Prostate gland (tissue), 2 donors: ENCODE results near the gene NXPH2. TPM values are rescaled to one million over a fixed set of nuclear protein-coding genes. Genes with fewer than 3 reads are reported as not detected.

Source experiments
- DNase-seq: peaks from one replicate; pipeline ENCODE4 v3.0.0-alpha.2; 2019; ENCODE audit warnings: low spot score
- H3K27ac ChIP-seq, 2 donors: fragments of 200-600 bp; sonication (generic); 2 replicates each; pipeline ENCODE4 v1.5.1; 2017 to 2019
- H3K27me3 ChIP-seq: fragments of 200-600 bp; sonication (generic); replicated peaks from 2 replicates; pipeline ENCODE4 v1.5.1; 2019; ENCODE audit not compliant: insufficient read depth
- H3K36me3 ChIP-seq, 2 donors: fragments of 200-600 bp; sonication (generic); 1 replicate in 1 of 2; 2 replicates in 1 of 2; pipeline versions ENCODE4 v1.5.1 to v1.8.1; 2017 to 2019
- H3K4me1 ChIP-seq: fragments of 200-600 bp; sonication (generic); replicated peaks from 2 replicates; pipeline ENCODE4 v1.5.1; 2019
- H3K4me3 ChIP-seq, 2 donors: fragments of 200-600 bp; sonication (generic); 2 replicates each; pipeline ENCODE4 v1.5.1; 2017 to 2019
- H3K9me3 ChIP-seq: fragments of 200-600 bp; sonication (generic); 2 replicates; pipeline ENCODE4 v1.5.1; 2017
- CTCF ChIP-seq, 4 experiments: fragments of 200-600 bp in 2 of 4; fragments of 450-650 bp in 2 of 4; sonication (generic) in 2 of 4; IDR thresholded peaks; 1 replicate in 3 of 4; 2 replicates in 1 of 4; pipeline ENCODE4 v1.5.1; 2016 to 2019; ENCODE audit warnings: antibody characterized with exemption in 4 of 4, mild to moderate bottlenecking in 2 of 4, moderate library complexity in 2 of 4
- POLR2A ChIP-seq: fragments of 450-650 bp; IDR thresholded peaks from one replicate; pipeline ENCODE4 v1.6.1; 2016; ENCODE audit warnings: antibody characterized with exemption, mild to moderate bottlenecking
- POLR2AphosphoS5 ChIP-seq: sonication (generic); formaldehyde crosslinking; IDR thresholded peaks from one replicate; pipeline ENCODE4 v1.6.1; 2017; ENCODE audit warnings: antibody characterized with exemption
- WGBS: methylation state at CpG from one replicate; pipeline ENCODE4 v1.1.5; 2018; 5-methylcytosine and 5-hydroxymethylcytosine counted together
- intact Hi-C: fragments of 100-400 bp; cut with DNase I; formaldehyde crosslinking; loops from one replicate; pipeline ENCODE4 v1.14.2; 2022
- total RNA-seq, 2 donors: library from RNA; depleted of rRNA; stranded (reverse); fragments of >200 nt; gene quantifications; one replicate each; pipeline ENCODE4 v1.1.0, GENCODE V29; 2016

Gene NXPH2
- total RNA-seq, 2 donors from 2014 or later = not detected

DNA sequence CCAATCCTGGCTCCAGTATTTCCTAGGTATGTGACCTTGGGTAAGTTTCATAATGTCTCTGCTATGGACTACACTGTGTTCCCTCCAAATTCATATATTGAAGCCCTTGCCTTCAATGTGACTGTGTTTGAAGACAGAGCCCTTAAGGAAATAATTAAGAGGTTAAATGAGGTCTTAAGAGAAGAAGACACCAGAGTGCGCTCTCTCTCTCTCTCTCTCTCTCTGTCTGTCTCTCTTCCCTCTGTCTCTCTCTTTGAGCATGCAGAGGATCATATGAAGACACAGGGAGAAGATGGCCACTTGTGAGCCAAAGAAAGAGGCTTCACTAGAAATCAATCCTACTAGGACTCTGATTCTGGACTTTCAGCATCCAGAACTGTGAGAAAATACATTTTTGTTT, 52.2 kb downstream of the NXPH2 start:
- intact Hi-C loops = no loop called here
- DNase-seq = no peak
- no peaks in the 10 kb centered on the region for H3K9me3 ChIP-seq
- TF ChIP-seq POLR2AphosphoS5 (no peak), CTCF (IDR thresholded peaks at IDR 0.05) (no peak), POLR2A (no peak)
- WGBS = 79% methylated on average over 1 of the region's 1 CpG
- H3K27me3 ChIP-seq = no peaks in the 10 kb centered on the region
- H3K4me1 ChIP-seq = no peaks in the 10 kb centered on the region
- no peak overlapping the region for H3K4me3 ChIP-seq
- no peak overlapping the region for H3K27ac ChIP-seq
- no peaks in the 10 kb centered on the region for H3K36me3 ChIP-seq

GRCh38 chr2:138726681-138727080, 53.5 kb downstream of the NXPH2 start:
- TF ChIP-seq POLR2AphosphoS5 = no peak
- TF ChIP-seq POLR2A = no peak
- no peak for TF ChIP-seq CTCF (IDR thresholded peaks at IDR 0.05)
- H3K4me1 ChIP-seq = no peaks in the 10 kb centered on the region
- no peaks in the 10 kb centered on the region for H3K36me3 ChIP-seq
- DNase-seq = no peak
- intact Hi-C loops = no loop called here
- H3K4me3 ChIP-seq = no peak overlapping the region
- H3K9me3 ChIP-seq = no peaks in the 10 kb centered on the region
- no peak overlapping the region for H3K27ac ChIP-seq
- H3K27me3 ChIP-seq = no peaks in the 10 kb centered on the region

GRCh38 chr2:138724729-138725459, 55.3 kb downstream of the NXPH2 start:
- no peaks in the 10 kb centered on the region for H3K9me3 ChIP-seq
- H3K36me3 ChIP-seq = no peaks in the 10 kb centered on the region
- no peaks in the 10 kb centered on the region for H3K27me3 ChIP-seq
- intact Hi-C loops = no loop called here
- H3K4me3 ChIP-seq = no peak overlapping the region
- no peaks in the 10 kb centered on the region for H3K4me1 ChIP-seq
- WGBS = 42% methylated on average over 2 of the region's 2 CpGs
- TF ChIP-seq POLR2AphosphoS5 (no peak), CTCF (IDR thresholded peaks at IDR 0.05) (no peak), POLR2A (no peak)
- no peak for DNase-seq
- H3K27ac ChIP-seq = no peak overlapping the region

GRCh38 chr2:138724327-138724726, 55.9 kb downstream of the NXPH2 start:
- WGBS = 77% methylated on average over 2 of the region's 2 CpGs
- DNase-seq = no peak
- no peaks in the 10 kb centered on the region for H3K27me3 ChIP-seq

More at GRCh38 chr2:138724327-138724726, 55.9 kb downstream of the NXPH2 start:
- Histone ChIP-seq H3K4me3 (no peak overlapping the region), H3K27ac (no peak overlapping the region), H3K4me1 (no peaks in the 10 kb centered on the region), H3K36me3 (no peaks in the 10 kb centered on the region), H3K9me3 (no peaks in the 10 kb centered on the region)
- TF ChIP-seq CTCF (IDR thresholded peaks at IDR 0.05) (no peak), POLR2A (no peak), POLR2AphosphoS5 (no peak)
- intact Hi-C loops = no loop called here
